ENCODE results near the gene GLIPR1.
"Not testable (repeated sequence)": the region's sequence is repeated elsewhere in the genome, so short reads cannot be mapped to it uniquely, and the experiment has no call there.

GLIPR1 gene

DNA sequence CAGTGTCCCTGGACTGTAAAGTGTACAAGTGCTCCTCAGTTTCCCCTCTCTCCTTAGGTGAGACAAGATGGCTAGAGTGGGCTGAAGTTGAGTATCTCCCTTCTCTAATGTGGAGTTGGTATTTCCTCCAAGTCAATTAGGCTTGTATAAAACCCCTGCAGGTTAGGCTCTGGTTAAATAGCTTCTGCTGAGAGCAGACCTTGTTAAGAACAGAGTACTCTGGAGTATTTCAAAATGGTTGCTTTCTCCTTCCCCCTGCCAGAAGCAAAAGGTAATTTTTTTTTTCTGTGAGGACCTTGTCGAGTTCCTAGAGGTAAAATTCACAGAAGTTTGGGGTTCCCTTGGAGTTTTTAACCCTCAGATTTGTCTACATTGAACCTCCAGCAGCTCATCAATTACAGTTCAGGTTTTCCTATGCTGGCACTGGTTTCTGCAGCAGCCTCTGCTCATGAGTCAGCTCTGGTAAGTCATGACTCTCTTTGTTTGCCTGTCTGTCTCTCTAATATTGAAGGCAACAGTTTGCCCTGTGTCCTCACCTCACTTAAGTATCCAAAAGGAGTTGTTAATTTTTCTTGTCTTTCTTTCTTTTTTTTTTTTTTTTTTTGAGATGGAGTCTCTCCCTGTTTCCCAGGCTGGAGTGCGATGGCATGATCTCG is 27.8 kb upstream of the GLIPR1 start:
- Histone ChIP-seq H3K36me3 (replicated peaks; ENCODE audit: low read depth, low read length) (no peaks in the 10 kb centered on the region), H3K9ac (ENCODE audit: low read length) (no peak overlapping the region), H3K79me2 (ENCODE audit: low read length) (no peaks in the 10 kb centered on the region), H4K20me1 (ENCODE audit: insufficient read depth, low read length) (no peaks in the 10 kb centered on the region), H2AFZ (ENCODE audit: low read depth, low read length) (no peak overlapping the region), H3K27me3 (ENCODE audit: low read depth, low read length) (no peaks in the 10 kb centered on the region), H3K4me1 (ENCODE audit: low read length) (no peaks in the 10 kb centered on the region), H3K9me3 (ENCODE audit: insufficient read depth, low read length) (no peaks in the 10 kb centered on the region), H3K27ac (ENCODE audit: low read length) (no peak overlapping the region), H3K4me2 (ENCODE audit: low read length) (no peak overlapping the region), H3K4me3 (ENCODE audit: low read length) (no peak overlapping the region)
- TF ChIP-seq CTCF (IDR thresholded peaks at IDR 0.05; ENCODE audit: low read depth, low read length) (no peak), EZH2phosphoT487 (IDR thresholded peaks at IDR 0.05; ENCODE audit: low read depth) (no peak)

- no peaks in the 10 kb centered on the region for H3K9me3 ChIP-seq (ENCODE audit: insufficient read depth, low read length)
- no peaks in the 10 kb centered on the region for H3K36me3 ChIP-seq (replicated peaks; ENCODE audit: low read depth, low read length)
- H3K4me2 ChIP-seq (ENCODE audit: low read length) = no peak overlapping the region
- no peaks in the 10 kb centered on the region for H4K20me1 ChIP-seq (ENCODE audit: insufficient read depth, low read length)
- H3K79me2 ChIP-seq (ENCODE audit: low read length) = no peaks in the 10 kb centered on the region
- TF ChIP-seq CTCF (IDR thresholded peaks at IDR 0.05; ENCODE audit: low read depth, low read length) (no peak), EZH2phosphoT487 (IDR thresholded peaks at IDR 0.05; ENCODE audit: low read depth) (no peak)
- no peak overlapping the region for H2AFZ ChIP-seq (ENCODE audit: low read depth, low read length)
- no peak overlapping the region for H3K4me3 ChIP-seq (ENCODE audit: low read length)
- H3K27ac ChIP-seq (ENCODE audit: low read length) = no peak overlapping the region
- H3K27me3 ChIP-seq (ENCODE audit: low read depth, low read length) = no peaks in the 10 kb centered on the region
- no peak overlapping the region for H3K9ac ChIP-seq (ENCODE audit: low read length)
- H3K4me1 ChIP-seq (ENCODE audit: low read length) = no peaks in the 10 kb centered on the region
Observed at GRCh38 chr12:75455839-75456238, 24.7 kb upstream of the GLIPR1 start.

DNA sequence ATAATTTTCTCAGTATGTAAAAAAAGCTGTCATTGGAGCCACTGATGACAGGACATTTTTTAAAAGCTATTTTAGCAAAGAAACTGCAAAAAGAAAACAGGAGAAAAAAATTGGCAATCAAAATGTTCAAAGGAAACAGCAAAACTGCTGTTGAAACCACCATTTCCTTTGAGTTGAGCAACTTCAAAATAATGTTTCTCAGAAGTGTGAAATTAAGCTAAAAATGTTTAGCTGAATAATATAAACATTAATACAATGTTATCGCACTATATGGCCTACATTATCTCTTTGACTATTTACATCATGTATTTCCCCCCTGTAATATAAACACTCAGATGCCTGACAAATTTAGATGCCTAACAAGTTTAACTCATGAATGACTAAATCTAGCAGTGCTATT is 23.4 kb upstream of the GLIPR1 start:
- Histone ChIP-seq H3K9me3 (ENCODE audit: insufficient read depth, low read length) (no peaks in the 10 kb centered on the region), H4K20me1 (ENCODE audit: insufficient read depth, low read length) (no peaks in the 10 kb centered on the region), H3K9ac (ENCODE audit: low read length) (no peak overlapping the region), H3K4me2 (ENCODE audit: low read length) (no peak overlapping the region), H3K4me3 (ENCODE audit: low read length) (no peak overlapping the region), H2AFZ (ENCODE audit: low read depth, low read length) (no peak overlapping the region), H3K79me2 (ENCODE audit: low read length) (no peaks in the 10 kb centered on the region), H3K27me3 (ENCODE audit: low read depth, low read length) (no peaks in the 10 kb centered on the region), H3K36me3 (replicated peaks; ENCODE audit: low read depth, low read length) (no peaks in the 10 kb centered on the region), H3K27ac (ENCODE audit: low read length) (no peak overlapping the region), H3K4me1 (ENCODE audit: low read length) (no peaks in the 10 kb centered on the region)
- TF ChIP-seq CTCF (IDR thresholded peaks at IDR 0.05; ENCODE audit: low read depth, low read length) = no peak
- no peak for TF ChIP-seq EZH2phosphoT487 (IDR thresholded peaks at IDR 0.05; ENCODE audit: low read depth)

- not testable (repeated sequence) for H3K9me3 ChIP-seq (ENCODE audit: insufficient read depth, low read length); H3K4me2 ChIP-seq (ENCODE audit: low read length); H3K4me3 ChIP-seq (ENCODE audit: low read length); H2AFZ ChIP-seq (ENCODE audit: low read depth, low read length); H3K4me1 ChIP-seq (ENCODE audit: low read length); H3K27me3 ChIP-seq (ENCODE audit: low read depth, low read length); H4K20me1 ChIP-seq (ENCODE audit: insufficient read depth, low read length); H3K79me2 ChIP-seq (ENCODE audit: low read length); H3K27ac ChIP-seq (ENCODE audit: low read length); H3K9ac ChIP-seq (ENCODE audit: low read length); H3K36me3 ChIP-seq (replicated peaks; ENCODE audit: low read depth, low read length)
Observed at GRCh38 chr12:75457866-75458265, 22.7 kb upstream of the GLIPR1 start.
